ENCODE data around the gene TMEM167B.
"Not testable (repeated sequence)": the region's sequence is repeated elsewhere in the genome, so short reads cannot be mapped to it uniquely, and the experiment has no call there.

Gene TMEM167B

GRCh38 chr1:109090196-109091077, at the start of gene TMEM167B:
TMEM167B (plus strand) TSS chr1:109090764; CDS start chr1:109090873, 109 bp downstream.
- in situ Hi-C loops (cut with HindIII; ENCODE audit: low sequenced_read_pairs): no loop called here

- in situ Hi-C loops (cut with HindIII; ENCODE audit: low sequenced_read_pairs): no loop called here
These were observed 49.5 kb upstream of the TMEM167B start for GRCh38 chr1:109040989-109041620.

- in situ Hi-C loops (cut with HindIII; ENCODE audit: low sequenced_read_pairs): no loop called here
These were observed 48.7 kb upstream of the TMEM167B start, which contains the start of gene WDR47 for GRCh38 chr1:109041621-109042468. WDR47 (minus strand) TSS chr1:109042102; CDS start chr1:109023512, 18,590 bp downstream.

GRCh38 chr1:109045595-109045994, 45.0 kb upstream of the TMEM167B start:
- in situ Hi-C loops (cut with HindIII; ENCODE audit: low sequenced_read_pairs): no loop called here

GRCh38 chr1:109046671-109047070, 43.9 kb upstream of the TMEM167B start:
- in situ Hi-C loops (cut with HindIII; ENCODE audit: low sequenced_read_pairs): no loop called here

GRCh38 chr1:109047339-109047738, 43.2 kb upstream of the TMEM167B start:
- in situ Hi-C loops (cut with HindIII; ENCODE audit: low sequenced_read_pairs): no loop called here

GRCh38 chr1:109048335-109048734, 42.2 kb upstream of the TMEM167B start:
- in situ Hi-C loops (cut with HindIII; ENCODE audit: low sequenced_read_pairs): no loop called here

- in situ Hi-C loops (cut with HindIII; ENCODE audit: low sequenced_read_pairs): no loop called here
These were observed 40.2 kb upstream of the TMEM167B start for GRCh38 chr1:109050228-109050995.

- in situ Hi-C loops (cut with HindIII; ENCODE audit: low sequenced_read_pairs): not testable (repeated sequence)
These were observed 38.4 kb upstream of the TMEM167B start for GRCh38 chr1:109052145-109052544.

GRCh38 chr1:109056064-109056463, 34.5 kb upstream of the TMEM167B start:
- in situ Hi-C loops (cut with HindIII; ENCODE audit: low sequenced_read_pairs): no loop called here

- in situ Hi-C loops (cut with HindIII; ENCODE audit: low sequenced_read_pairs): no loop called here
These were observed 31.5 kb upstream of the TMEM167B start for GRCh38 chr1:109059026-109059425.

- in situ Hi-C loops (cut with HindIII; ENCODE audit: low sequenced_read_pairs): no loop called here
These were observed 29.9 kb upstream of the TMEM167B start for GRCh38 chr1:109060707-109061106.

- in situ Hi-C loops (cut with HindIII; ENCODE audit: low sequenced_read_pairs): no loop called here
These were observed 29.4 kb upstream of the TMEM167B start for GRCh38 chr1:109061183-109061582.

- in situ Hi-C loops (cut with HindIII; ENCODE audit: low sequenced_read_pairs): no loop called here
These were observed 25.4 kb upstream of the TMEM167B start for GRCh38 chr1:109065137-109065536.

- in situ Hi-C loops (cut with HindIII; ENCODE audit: low sequenced_read_pairs): no loop called here
These were observed 22.7 kb upstream of the TMEM167B start for GRCh38 chr1:109067883-109068282.

GRCh38 chr1:109069294-109069693, 21.3 kb upstream of the TMEM167B start:
- in situ Hi-C loops (cut with HindIII; ENCODE audit: low sequenced_read_pairs): no loop called here

- in situ Hi-C loops (cut with HindIII; ENCODE audit: low sequenced_read_pairs): no loop called here
These were observed 14.8 kb upstream of the TMEM167B start, which contains the start of gene TAF13 for GRCh38 chr1:109075531-109076490. TAF13 (minus strand) TSS chr1:109076003; CDS start chr1:109075947, 56 bp downstream.

GRCh38 chr1:109078317-109078716, 12.2 kb upstream of the TMEM167B start:
- in situ Hi-C loops (cut with HindIII; ENCODE audit: low sequenced_read_pairs): no loop called here

GRCh38 chr1:109079240-109079622, 11.3 kb upstream of the TMEM167B start:
- in situ Hi-C loops (cut with HindIII; ENCODE audit: low sequenced_read_pairs): no loop called here

Measured in endothelial cell of hepatic sinusoid (primary cell).